GM18511 (cell line): ENCODE measurements around the gene SLC16A5.

ENCODE experiments used
- ATAC-seq: cut with Tn5 transposase; IDR thresholded peaks from one replicate; pipeline ENCODE4 v1.9.1; 2021; ENCODE audit warnings: mild to moderate bottlenecking, moderate library complexity; ENCODE audit not compliant: unreplicated experiment

Gene SLC16A5

GRCh38 chr17:75155191-75155601 lies 67.4 kb downstream of the SLC16A5 start:
- no peak for ATAC-seq
